OCI-M2 (cell line): ENCODE results near the gene SMIM38.

Experiments
- DNase-seq: peaks from one replicate; lab custom pipeline; 2025; ENCODE audit not compliant: unreplicated experiment; lab: John Stamatoyannopoulos, UW

SMIM38 gene

DNA sequence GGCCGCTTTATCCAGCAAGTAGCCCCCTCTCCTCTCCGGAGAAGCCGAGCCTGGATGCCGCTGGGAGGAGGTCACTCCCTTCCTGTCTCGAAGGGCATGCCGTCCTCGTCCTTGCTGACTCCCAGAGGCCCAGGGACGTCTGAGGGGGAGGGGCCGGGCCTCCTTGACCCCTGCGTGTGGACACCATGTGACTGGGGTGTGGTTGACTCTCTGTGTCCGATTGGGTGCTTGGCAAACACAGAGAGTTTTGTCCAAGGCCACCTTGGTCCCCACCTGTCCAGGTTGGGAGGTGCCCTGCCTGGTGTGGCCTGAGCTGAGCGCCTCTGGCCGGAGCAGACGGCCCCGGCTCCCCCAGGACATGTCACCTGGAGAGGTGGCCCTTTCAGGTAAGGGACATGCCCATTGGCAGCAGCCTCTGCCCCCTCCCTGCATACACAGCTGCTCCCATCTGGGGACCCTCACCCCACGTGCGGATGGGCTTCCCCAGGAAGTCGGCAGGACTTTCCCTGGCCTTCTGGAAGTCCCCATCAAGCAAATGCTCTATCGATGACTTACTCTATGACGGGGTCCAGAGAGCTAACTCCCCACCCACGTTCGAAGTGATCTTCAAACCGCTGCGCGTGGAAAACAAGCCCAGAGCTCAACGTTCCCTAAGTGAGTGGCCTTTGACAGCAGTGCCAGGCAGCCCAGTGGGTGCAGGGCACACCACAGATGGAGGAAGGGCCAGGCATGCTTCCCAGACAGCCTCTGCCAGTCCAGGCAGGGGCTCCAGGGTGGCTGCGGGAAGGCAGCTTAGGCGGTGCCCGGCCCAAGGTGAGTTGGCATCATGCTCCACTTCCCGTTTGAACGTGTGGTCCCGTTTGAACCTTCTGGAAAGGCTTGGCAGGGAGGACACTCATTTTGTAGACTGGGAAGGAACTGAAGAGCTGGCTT is at the start of gene SMIM38:
Gene SMIM38, plus strand, starts transcription at position 634 of the 933 bp plus-strand sequence. CDS start 1,912 bp downstream, outside the sequence.
- no peak for DNase-seq

DNA sequence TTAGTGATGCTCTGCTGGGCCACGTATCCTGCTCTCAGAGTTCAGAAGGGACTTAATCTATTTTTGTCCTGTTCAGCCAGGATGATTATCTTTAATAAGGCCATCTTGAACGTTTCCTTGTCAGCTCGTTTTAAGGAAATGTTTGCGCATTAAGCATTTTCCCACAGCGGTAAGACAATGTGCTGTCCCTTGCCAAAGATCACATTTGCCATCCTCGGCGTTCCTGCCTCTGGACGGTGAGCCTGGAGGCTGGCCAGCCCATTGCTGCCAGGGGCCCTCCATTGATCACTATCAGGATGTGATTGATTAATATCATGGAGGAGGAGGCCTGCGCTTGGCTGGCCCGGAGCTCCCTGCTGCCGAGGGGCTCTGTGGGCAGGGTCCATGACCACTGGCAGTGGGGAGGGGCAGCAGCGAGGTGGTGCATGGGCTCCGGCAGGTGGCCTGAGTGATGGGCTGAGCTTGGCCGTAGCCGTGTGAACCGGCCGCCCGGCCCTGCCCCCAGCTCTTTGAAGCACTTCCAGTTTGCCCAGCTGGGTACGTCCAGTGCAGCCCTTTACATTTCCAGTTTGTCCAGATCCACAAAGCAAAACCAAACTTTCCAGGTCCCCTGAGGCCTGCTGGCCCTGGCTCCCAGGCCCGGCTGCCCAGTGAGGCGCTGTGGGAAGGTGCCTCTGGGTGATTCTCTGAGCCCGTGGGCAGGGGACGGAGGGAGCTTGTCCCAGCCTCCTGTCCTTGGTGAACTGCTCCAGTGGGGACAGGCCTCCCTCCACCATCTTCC is 49.5 kb upstream of the SMIM38 start:
- DNase-seq = no peak

DNA sequence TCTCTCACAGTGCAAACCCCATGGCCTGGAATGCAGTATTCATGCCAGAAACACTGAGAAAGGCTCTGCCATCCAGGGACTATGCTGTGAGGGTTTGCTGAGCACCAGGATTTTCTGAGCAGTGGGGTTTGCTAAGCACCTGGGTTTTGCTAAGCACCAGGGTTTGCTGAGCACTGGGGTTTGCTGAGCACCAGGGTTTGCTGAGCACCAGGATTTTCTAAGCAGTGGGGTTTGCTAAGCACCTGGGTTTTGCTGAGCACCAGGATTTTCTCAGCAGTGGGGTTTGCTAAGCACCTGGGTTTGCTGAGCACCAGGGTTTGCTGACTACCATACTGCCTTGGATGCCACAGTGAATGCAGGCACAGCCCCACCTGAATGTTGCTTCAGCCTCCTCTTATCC is 48.3 kb upstream of the SMIM38 start:
- no peak for DNase-seq

DNA sequence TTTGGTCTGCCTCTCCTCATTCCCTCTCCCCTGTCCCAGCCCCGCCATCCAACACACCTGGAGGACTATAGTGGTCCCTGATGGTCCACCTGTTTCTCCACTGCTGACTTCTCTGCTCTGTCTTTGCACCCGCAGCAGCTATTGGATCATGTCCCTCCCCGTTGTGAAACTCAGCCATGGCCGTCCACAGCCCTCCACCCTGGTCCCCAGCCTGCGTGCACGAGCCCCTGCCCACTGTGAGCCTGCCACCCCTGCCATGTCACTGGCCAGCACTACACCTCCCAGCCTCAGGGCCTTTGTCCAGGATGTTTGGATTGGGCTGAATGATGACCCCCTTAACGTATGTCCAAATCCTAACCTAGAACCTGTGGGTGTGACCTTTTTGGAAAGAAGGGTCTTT is 47.7 kb upstream of the SMIM38 start:
- no peak for DNase-seq

DNA sequence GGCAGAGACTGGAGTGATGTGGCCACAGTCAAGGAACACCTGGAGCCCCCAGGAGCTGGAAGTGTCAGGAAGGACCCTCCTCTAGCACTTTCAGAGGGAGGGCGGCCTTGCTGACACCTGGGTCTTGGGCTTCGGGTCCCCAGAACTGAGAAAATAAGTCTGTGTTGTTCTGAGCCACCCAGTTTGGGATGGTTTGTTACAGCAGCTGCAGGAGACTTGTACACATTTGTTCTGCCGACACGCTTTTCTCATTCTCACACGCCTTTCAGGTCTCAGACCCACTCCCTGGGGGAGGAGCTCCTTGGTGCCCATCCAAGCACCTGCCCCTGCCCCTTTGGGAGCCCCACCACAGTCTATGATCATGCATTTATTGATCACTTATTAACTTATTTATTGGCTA is 47.2 kb upstream of the SMIM38 start:
- DNase-seq = no peak

- DNase-seq = no peak
Observed at GRCh38 chr11:69109101-69109500, 46.6 kb upstream of the SMIM38 start.

- no peak for DNase-seq
Observed at GRCh38 chr11:69110451-69110850, 45.3 kb upstream of the SMIM38 start.

GRCh38 chr11:69111624-69112542 is 43.9 kb upstream of the SMIM38 start:
- DNase-seq = no peak

DNA sequence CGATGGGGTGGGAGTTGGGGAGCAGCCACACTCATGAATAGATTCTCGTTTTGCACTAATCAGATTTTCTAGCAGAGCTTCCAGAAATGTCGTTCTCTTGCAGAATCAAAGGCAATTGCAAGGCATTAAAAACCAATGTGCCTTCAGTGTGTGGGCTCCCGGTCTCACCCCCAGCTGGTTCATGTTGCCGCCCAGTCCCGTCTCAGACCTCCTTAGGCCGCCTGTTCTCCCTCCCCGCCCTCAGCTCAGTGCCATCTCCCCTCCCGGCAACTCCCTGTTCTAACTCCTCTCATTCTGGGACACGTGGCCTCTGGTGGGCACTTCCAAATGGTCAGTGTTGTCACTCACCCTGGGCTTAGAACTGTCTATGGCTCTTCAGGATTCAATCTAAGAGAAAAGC is 42.5 kb upstream of the SMIM38 start:
- no peak for DNase-seq

- no peak for DNase-seq
Observed at GRCh38 chr11:69113646-69114340, 41.9 kb upstream of the SMIM38 start.

DNA sequence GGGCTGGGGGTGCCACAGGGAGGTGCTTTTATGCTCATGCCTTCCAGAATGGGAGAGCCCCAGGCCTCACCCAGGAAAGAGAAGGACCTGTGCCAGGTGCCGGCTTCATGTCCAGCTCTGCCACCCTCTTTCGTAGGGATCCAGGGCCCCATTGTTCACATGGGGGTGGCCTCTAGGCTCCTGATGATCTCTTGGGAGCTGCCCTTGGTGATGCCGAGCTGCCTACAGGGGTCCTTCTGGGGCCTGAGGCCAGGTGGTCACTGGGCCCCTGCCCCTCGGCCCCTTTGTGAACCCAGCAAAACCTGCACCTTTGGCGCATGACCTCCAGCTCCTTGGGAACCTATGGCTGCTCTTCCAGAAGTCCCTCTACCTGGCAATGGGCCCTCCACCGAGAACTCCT is 41.4 kb upstream of the SMIM38 start:
- DNase-seq = no peak

DNA sequence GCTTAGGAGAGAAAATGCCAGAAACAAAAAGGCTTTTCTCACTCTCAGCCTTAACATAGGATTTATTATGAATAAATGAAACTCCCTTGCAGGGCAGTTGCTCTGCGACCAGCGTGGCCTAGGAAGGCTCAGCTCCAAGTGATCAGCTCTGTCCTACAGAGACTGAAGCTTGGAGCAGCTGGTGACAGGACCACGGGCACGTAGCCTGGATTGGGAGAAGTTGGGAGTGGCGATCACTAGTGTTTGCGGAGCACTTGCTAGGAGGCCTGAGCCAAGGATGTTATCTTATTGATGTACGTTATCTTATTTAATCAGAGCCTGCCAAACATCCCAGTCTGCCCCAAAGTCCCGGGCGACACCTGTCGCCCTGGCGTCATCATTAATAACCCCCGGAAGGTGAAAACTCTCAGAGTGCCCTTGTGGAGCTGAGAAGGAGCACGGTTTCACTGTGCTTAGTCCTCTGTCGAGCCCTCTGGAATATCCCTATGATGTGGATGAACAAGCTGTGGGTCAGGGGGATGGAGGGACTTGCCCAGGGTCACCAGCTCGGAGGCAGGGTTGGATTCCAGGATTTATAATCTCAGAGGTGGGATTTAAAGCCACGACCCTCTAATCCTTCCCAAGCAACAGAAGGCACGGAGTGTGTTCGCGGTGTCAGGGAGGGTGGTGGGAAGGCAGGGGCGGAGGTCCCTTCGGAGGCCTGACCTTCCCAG is 40.8 kb upstream of the SMIM38 start:
- DNase-seq = no peak

GRCh38 chr11:69115586-69116560 is 39.9 kb upstream of the SMIM38 start:
- no peak for DNase-seq

DNA sequence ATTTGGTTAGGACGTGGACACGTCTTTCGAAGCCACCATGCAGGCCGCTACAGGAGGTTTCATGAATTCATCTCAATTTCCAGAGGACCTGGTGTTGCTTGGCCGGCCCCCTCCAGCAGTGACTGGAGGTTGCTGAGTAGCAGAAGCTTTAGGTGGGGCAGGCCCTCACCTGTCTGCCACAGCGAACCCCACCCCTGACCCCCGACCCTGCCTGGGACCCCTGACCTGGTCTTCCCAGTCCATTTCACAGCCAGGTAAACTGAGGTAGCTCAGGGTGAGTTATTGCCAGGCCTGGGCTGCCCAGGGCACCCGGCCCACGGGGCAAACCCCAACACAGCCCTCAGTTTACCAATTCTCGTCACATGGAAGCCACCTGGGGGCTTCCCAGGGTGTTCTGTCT is 39.1 kb upstream of the SMIM38 start:
- no peak for DNase-seq

- no peak for DNase-seq
Observed at GRCh38 chr11:69119190-69119589, 36.5 kb upstream of the SMIM38 start.

DNA sequence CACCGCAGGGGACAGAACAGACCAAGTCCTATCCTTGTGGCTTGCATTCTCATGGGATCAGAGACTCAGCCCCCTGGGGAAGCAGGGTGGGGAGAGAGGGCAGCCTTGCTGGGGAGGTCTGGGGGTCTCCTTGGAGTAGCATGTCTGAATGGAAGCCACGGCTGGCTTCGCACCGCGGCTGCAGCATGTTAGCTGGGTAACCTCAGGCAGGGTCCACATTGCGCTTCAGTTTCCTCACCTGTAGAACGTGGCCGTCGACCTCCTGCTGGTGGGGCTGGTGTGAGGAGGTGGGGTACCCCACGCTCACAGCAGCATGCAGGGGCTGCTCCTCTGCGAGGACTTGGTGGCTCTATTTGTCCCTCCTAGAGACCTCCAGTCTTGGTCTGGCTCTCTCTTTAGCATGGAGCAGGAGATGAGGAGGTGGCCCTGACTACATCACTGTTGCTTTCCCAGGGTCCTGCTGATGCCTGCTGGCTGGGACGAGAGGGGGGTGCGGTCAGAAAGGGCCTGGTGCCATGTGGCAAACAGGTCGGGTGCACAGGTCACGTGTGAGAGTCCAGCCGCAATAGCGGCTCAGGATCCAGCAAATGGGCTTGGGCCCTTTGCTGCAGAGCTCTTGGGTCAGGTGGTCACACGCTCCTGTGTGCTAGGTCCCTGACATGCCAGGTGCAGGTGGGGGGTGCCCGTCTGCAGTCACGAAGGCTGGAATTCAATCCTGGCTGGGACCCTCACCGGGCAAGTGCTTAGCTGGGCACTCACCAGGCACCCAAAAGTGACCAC is 35.4 kb upstream of the SMIM38 start:
- DNase-seq = no peak

GRCh38 chr11:69121021-69121420 is 34.7 kb upstream of the SMIM38 start:
- no peak for DNase-seq
